ENCODE measurements around the gene MAL.
A peak's percentile ranks its signal among the peaks of the same experiment; 100 is the strongest.
"Not testable (repeated sequence)": the region's sequence is repeated elsewhere in the genome, so short reads cannot be mapped to it uniquely, and the experiment has no call there.

MAL gene

GRCh38 chr2:95074663-95075439, 49.3 kb downstream of the MAL start:
- peak in 2 of 10 donors; percentile 76 to 80 for DNase-seq
- intact Hi-C loops (cut with DNase I), result loop anchor here (5.0 kb wide), 1 partner anchor 42 kb away; no protein-coding TSS in a partner anchor

GRCh38 chr2:95075440-95076132, 50.1 kb downstream of the MAL start:
- intact Hi-C loops (cut with DNase I), result loop anchor here (2.0 to 5.0 kb wide), 2 partner anchors 42 to 77 kb away; no protein-coding TSS in a partner anchor

GRCh38 chr2:95076705-95077529, 51.4 kb downstream of the MAL start:
- intact Hi-C loops (cut with DNase I), result loop anchor here (1.0 to 5.0 kb wide), 3 partner anchors 40 to 78 kb away; no protein-coding TSS in a partner anchor
- DNase-seq, result peak; percentile 75 to 98 (median 88)

More at GRCh38 chr2:95075440-95076132, 50.1 kb downstream of the MAL start:
- DNase-seq, result peak in 1 of 10 donors; percentile 34

GRCh38 chr2:95077530-95077825, 52.0 kb downstream of the MAL start:
- intact Hi-C loops (cut with DNase I), result loop anchor here (1.0 to 5.0 kb wide), 3 partner anchors 40 to 79 kb away; no protein-coding TSS in a partner anchor
- peak in 4 of 10 donors; percentile 38 to 89 (median 59) for DNase-seq

- intact Hi-C loops (cut with DNase I), result loop anchor here (1.0 to 5.0 kb wide), 3 partner anchors 39 to 79 kb away; no protein-coding TSS in a partner anchor
- peak in 2 of 10 donors; percentile 56 to 60 for DNase-seq
Observed at GRCh38 chr2:95077861-95078603, 52.5 kb downstream of the MAL start.

GRCh38 chr2:95079199-95079683, 53.7 kb downstream of the MAL start:
- peak in 3 of 10 donors; percentile 67 to 80 (median 68) for DNase-seq
- intact Hi-C loops (cut with DNase I), result loop anchor here (5.0 kb wide), 1 partner anchor 38 kb away; no protein-coding TSS in a partner anchor

- intact Hi-C loops (cut with DNase I), result no loop called here
Observed at GRCh38 chr2:95082477-95082876, 57.0 kb downstream of the MAL start.

GRCh38 chr2:95086017-95086416, 60.5 kb downstream of the MAL start:
- intact Hi-C loops (cut with DNase I), result no loop called here
- no peak for DNase-seq

More at GRCh38 chr2:95082477-95082876, 57.0 kb downstream of the MAL start:
- no peak for DNase-seq

- DNase-seq, result no peak
- intact Hi-C loops (cut with DNase I), result no loop called here
Observed at GRCh38 chr2:95087379-95087778, 61.9 kb downstream of the MAL start.

GRCh38 chr2:95091885-95092555, 66.5 kb downstream of the MAL start:
- DNase-seq, result no peak
- intact Hi-C loops (cut with DNase I), result no loop called here

GRCh38 chr2:95098273-95098672, 72.8 kb downstream of the MAL start:
- DNase-seq; intact Hi-C loops (cut with DNase I): not testable (repeated sequence)

GRCh38 chr2:95099910-95100309, 74.4 kb downstream of the MAL start:
- intact Hi-C loops (cut with DNase I), result no loop called here
- no peak for DNase-seq

Data from posterior cingulate gyrus (tissue), 11 donors.